Stimulated activated CD4-positive, alpha-beta T cell treated with anti-CD3 and anti-CD28 coated beads, Interleukin-2, amount 100 ng/mL, for 24 hours (primary cell): ENCODE data around the gene MESP2.
"Not testable (repeated sequence)": the region's sequence is repeated elsewhere in the genome, so short reads cannot be mapped to it uniquely, and the experiment has no call there.

ENCODE experiments used
- DNase-seq, 2 donors: peaks; one replicate each; pipeline ENCODE4 v3.0.0-alpha.2; 2020

Gene MESP2

GRCh38 chr15:89781891-89782618 is 5.9 kb downstream of the MESP2 start:
- DNase-seq, result no peak

GRCh38 chr15:89782619-89782950 is 6.5 kb downstream of the MESP2 start:
- DNase-seq, result not testable (repeated sequence)

- no peak for DNase-seq
Observed at GRCh38 chr15:89783111-89783860, 7.2 kb downstream of the MESP2 start.

DNA sequence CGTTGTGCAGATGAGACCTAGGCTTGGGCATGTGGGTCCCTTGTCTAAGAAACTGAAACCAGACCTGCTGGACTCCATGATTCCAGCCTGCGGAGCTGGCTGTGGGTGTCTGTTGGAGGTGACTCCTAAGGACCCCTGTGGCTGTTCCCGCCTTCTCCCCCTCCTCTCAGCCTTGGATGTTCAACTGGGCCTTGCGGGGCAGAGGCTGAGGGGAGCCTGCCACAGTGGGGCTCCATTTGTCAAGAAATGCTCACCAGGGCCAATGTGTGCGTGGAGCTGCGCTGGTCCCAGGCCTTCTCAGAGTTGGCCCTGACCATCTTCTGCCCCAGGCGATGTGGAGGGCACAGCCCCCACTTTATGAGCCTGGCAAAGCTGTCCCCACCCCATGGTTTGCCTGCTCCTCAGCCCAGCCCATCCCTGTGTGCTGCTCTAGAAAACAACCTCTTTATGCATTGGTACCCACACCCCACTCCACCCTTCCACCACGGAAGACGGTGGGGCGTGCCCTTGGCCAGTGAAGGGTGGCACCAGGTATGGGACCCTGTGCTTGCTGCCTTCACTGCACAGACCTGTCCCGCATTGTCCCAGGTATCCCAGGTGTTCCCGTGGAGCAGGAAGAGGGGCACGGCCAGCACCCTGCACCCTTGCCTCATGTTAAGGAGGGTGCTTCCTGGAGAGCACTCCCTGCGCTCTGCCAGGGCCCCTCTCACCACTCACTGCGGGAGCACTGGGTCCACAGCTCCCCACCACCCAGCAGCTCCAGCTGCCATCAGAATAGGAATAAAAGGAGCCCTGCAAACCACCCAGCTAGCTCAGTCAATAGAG is 7.9 kb downstream of the MESP2 start:
- DNase-seq, result no peak

DNA sequence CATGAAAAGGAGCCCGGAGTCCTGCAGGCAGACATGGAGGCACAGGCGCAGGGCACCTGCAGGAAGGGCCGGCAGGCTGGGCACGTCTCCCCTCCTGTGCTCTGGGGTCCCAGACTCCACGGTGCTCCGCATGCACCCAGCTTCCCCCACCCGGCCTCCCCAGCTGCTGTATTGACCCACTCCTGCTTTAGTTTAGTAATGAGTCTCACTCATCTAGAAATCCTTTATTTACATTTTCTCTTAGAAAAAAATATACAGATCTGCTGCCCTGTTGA is 8.5 kb downstream of the MESP2 start:
- DNase-seq, result no peak

DNA sequence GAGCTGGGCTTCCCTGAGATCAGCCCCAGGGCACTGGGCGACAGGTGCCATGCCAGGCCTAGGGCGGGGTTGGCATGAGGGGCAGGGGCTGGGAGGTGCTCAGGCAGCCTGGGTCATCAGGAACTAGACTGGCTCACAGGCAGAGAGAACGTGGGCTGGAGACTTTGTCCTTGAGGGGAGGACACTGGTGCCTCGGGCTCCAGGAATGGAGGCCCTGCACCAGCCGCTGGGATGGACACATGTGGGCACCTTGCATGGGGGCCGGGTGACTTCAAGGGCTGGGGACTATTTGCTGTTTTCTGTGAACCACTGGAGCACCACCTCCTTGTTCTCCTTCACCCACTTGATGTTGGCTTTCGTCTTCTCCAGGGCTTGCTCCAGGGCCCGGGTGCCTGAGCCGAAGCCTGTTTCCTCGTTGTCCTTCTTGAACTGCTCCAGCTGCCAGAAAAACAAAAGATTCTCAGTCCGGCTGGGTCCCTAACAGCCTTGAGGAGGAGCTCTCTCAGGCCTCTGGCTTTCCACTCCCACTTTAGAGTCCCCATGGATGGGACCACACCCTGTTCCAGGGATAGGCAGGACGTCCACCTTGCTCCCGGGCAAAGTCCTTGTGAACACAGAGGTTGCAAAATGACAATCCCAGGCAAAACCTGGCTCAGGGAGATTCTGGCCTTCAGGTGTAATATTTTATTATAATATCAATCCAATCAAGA is 9.1 kb downstream of the MESP2 start:
- DNase-seq, result no peak

DNA sequence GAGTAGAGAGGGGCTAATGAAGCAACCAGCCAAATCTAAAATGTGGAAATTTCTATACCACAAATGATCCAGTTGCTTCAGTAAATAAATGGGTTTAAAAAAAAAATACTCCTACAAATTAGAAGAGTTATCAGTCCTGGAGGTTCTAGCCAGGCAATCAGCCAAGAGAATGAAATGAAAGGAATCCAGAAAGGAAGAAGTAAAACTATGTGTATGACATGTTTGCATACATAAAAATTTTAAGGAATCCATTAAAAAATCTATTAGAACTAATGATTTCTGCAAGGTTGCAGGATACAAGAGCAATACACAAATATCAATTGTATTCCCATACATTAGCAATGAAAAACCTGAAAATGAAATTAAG is 9.6 kb downstream of the MESP2 start:
- DNase-seq, result no peak

DNA sequence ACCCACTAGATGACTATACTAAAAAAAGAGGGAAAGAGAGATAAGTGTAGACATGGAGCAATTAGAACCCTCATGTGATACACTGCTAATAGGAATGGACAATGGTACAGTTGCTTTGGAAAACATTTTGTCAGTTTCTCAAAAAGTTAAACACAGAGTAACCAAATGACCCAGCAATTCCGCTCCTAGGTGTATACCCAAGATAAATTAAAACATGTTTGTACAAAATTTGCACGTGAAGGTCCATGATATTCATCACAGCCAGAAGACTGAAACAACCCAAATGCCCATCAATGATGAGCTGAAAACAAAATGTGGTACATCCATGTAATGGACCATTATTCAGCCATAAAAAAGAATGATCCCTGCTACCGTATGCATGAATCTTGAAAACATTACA is 11.8 kb downstream of the MESP2 start:
- no peak for DNase-seq

GRCh38 chr15:89788585-89788984 is 12.5 kb downstream of the MESP2 start:
- DNase-seq, result not testable (repeated sequence)

GRCh38 chr15:89790206-89790605 is 14.1 kb downstream of the MESP2 start:
- no peak for DNase-seq

GRCh38 chr15:89790661-89791060 is 14.5 kb downstream of the MESP2 start:
- DNase-seq, result no peak

- DNase-seq, result no peak
Observed at GRCh38 chr15:89792106-89792805, 16.1 kb downstream of the MESP2 start.

DNA sequence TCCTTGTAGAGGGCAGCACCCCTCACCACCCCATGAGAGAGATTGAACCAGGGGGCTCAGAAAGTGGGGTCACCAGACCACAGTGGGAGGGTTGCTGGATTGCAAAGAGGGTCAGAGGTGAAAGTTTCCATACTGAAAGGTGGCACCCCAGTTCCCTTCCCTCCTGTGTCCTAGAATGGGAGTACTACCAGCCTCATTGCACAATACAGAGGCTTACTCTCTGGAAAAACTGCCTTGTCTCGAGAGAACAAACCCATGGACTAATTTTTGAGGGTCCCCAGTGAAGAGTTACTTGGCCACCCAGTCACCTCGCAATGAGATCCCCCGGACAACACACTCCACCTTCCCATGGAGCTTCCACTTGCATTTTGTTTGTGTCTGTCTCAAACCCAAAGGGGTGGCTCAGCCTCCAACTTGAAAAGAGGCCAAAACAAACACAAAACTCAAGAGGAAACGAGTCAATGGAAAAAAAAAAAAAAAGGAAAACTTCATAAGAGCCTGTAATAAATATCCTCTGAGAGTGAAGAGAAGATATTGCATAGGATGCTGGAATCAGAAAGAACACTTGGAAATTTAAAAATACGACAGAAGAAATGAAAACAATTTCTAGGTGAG is 18.6 kb downstream of the MESP2 start:
- no peak for DNase-seq

- DNase-seq, result no peak
Observed at GRCh38 chr15:89795996-89796395, 19.9 kb downstream of the MESP2 start.

- no peak for DNase-seq
Observed at GRCh38 chr15:89797678-89798201, 21.6 kb downstream of the MESP2 start.

- DNase-seq, result no peak
Observed at GRCh38 chr15:89799011-89799911, 23.1 kb downstream of the MESP2 start.

DNA sequence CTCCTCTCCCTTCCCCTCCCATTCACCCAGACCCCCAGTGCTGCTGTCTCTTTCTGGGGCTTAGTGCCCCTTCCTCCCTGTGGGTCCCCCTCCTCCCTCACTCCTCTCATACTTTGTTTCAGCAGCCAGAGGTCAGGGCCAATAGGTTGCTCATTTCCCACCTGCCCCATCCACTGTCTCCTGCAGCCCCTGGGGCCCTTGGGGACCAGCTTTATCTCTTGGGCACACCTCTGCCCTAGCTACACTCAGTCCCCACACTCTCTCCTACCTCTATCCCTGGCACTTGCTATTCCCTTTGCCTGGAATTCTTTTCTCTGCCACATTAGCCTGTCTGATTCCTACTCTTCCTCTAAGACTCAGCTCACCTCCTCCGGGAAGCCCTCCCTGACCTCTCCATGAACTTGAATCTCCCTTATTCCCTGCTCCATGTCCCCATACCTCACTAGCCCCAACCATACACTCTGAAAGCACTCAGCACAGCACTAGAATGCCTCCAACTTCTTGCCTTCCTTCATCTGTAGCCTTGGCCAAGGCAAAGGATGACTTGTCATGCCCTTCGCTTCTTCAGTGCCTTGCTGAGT is 23.9 kb downstream of the MESP2 start:
- DNase-seq, result no peak

GRCh38 chr15:89801471-89802195 is 25.5 kb downstream of the MESP2 start:
- DNase-seq, result no peak

DNA sequence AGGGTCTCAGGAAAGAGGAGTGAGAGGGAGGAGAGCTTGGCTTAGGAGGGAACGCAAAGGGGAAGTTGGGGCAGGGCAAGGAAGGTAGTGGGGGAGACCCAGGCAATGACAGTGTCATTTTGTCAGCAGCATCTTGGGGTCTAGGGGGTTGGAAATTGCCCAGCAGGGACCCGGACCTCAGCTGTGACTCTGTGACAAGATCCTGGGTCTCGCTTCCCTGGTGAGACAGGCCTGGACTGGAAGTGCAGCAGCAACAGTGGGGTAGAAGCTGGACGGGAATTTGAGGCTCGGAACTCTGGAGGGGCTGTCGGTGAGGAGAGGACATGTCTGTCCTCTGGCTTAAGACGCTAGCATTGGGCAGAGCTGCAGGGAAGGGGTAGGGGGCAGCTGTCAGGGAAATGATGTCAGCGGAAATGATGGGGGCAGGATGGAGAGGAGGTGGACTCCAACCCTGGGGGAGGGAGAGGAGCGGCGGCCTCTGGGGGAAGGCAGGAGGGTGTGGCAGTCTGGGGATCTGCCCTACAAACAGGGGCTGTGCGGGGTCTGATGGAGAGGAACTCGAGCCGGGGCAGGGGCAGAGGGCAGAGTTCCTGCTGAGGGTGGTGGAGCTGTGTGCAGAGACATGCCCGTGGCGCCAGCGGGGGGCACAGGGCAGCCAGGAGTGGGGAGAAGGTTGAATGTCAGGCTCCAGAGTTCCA is 26.2 kb downstream of the MESP2 start:
- no peak for DNase-seq
